GM18867 (cell line): ENCODE measurements around the gene CACNA2D4.

ENCODE experiments used
- ATAC-seq: cut with Tn5 transposase; IDR thresholded peaks from one replicate; pipeline ENCODE4 v1.9.1; 2021; ENCODE audit warnings: mild to moderate bottlenecking, moderate library complexity; ENCODE audit not compliant: unreplicated experiment

The CACNA2D4 gene

DNA sequence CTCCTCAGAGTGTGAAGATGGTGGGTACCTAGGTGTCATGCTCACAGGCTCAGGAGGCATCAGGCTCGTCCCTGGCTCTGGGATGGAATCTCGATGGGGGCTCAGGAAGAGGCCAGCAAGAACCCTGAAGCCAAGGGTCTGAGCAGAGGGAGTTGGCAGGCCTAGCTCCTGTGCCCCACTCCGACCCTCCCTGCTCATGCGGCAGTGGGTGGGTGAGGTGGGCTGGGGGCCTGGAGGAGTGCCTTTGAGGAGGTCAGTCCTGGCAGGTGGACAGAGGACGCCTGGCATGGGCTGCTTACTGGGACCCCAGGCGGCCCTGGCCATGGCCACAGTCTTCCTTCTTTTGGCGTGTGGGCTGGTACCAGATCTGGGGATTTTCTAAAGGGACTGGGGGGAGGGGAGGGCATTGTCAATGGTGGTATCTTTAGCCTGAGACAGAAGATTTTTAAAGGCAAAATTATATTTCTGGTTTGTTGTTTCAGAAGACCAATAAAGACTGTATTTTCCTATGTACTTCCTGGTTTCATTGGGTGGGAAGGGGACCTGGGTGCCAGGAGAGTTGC is 82.1 kb downstream of the CACNA2D4 start:
- ATAC-seq, result no peak

DNA sequence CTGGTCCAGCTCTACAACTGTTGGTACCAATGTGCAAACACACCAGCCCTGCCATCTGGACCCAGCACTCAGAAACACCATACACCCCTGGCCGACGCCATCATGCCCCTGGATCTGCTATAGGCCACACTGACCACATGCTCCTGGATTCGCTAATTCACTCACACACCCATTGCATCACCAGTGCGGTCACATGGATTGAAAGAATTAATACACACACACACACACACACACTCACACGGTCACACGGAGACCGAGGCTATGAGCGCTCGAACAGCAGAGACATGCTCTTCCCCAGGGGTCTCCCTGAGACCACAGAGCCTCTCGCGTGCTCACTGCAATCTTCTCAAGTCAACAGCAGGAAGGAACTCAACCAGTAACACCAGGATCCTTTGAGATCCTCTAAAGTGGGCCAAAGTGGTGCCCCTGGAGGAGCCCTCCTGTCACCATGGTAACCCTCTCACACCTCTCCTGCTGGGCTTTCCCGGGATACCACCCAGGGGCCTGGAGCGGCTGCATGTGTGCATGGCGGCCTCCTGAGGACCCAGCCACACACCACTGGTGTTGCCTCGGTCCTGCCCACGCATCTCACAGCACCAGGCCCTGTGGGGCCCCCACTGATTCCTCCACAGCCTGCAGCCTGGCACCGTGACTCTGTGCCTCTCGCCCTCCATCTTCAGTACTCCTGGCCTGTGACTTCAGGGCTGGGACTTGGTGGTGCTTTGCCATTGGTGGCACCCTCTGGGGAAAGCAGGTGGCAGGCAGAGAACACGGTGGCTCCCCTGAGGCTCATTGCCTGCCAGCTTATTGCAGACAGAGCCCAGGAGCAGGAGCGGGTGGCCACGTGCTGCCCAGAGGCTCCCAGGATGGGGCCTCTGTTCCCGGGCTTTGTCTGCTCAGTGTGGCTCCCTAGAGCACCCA is 83.0 kb downstream of the CACNA2D4 start:
- ATAC-seq, result no peak

GRCh38 chr12:1834186-1834925 is 84.1 kb downstream of the CACNA2D4 start:
- ATAC-seq, result no peak

DNA sequence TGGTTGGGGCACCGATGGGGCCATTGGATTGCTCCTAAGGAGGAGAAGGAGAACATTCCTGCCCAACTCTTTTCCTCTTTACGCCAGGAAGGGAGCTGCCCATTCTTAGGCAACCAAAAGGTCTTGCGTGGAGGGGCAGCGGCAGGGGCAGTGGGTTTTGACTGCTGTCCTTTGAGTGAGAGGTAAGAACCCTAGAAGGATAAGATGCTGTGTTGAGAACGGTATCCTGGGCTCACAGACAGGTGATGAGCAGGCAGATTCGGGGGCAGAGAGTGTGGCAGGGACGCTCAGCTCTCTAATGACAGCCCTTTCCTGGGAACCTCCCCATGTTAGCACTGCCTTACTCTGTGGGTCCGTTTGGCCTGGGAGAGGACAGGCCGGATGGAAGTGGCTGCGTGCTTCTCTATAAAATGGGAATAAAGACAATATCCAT is 84.8 kb downstream of the CACNA2D4 start:
- no peak for ATAC-seq

GRCh38 chr12:1832801-1833595 is 85.5 kb downstream of the CACNA2D4 start:
- no peak for ATAC-seq

DNA sequence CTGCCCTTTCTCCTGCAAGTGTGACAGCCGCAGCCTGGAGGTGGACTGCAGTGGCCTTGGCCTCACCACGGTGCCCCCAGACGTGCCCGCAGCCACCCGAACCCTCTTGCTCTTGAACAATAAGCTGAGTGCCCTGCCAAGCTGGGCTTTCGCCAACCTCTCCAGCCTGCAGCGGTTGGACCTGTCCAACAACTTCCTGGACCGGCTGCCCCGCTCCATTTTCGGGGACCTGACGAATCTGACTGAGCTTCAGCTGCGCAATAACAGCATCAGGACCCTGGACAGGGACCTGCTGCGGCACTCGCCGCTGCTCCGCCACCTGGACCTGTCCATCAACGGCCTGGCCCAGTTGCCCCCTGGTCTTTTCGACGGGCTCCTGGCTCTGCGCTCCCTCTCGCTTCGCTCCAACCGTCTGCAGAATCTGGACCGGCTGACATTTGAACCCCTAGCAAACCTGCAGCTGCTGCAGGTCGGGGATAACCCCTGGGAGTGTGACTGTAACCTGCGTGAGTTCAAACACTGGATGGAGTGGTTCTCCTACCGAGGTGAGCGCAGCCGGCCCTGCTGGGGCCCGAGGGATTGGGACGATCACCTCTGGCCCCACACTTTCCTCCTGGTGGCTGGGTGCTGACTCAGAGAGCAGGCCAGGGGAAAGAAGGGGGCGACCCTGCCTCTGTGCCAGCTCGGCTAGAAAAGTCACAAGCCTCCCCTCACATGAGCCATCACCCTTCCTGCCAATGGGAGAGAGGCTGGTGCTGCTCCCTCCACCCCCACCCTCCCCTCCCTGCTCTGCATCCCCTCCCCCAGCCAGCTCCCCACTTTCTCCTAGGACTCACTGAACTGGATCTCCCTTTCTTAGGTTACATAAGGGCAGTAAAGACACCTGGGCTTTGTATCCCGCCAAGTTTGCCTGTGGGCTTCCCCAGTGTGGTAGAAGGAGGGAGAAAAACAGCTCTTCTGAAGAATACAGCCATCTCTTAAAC is 87.2 kb downstream of the CACNA2D4 start:
- ATAC-seq, result no peak

GRCh38 chr12:1830401-1830845 is 88.0 kb downstream of the CACNA2D4 start:
- no peak for ATAC-seq

GRCh38 chr12:1829306-1829900 is 89.0 kb downstream of the CACNA2D4 start:
- no peak for ATAC-seq

DNA sequence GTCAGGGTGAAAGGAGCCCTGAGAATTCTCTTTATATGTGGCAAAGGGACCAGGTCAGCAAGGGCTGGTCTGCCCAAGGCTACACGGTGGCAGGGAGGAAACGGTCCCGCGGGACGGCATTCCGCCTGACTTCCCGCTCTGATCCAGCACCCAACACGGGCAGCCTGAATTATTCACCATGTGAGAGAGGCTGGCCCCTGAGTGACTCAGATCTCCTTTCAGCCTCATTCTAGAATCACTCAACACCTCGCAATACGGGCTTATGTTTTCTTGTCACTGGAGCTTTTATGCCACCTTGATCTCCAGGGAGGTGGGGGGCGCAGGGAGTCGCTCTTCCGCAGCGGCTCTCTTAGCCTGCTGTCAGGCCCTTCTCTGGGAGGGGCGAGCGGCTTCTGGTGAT is 89.6 kb downstream of the CACNA2D4 start:
- ATAC-seq, result no peak

- no peak for ATAC-seq
Measured at GRCh38 chr12:1827826-1828805, 90.3 kb downstream of the CACNA2D4 start.

- no peak for ATAC-seq
Measured at GRCh38 chr12:1826867-1827705, 91.4 kb downstream of the CACNA2D4 start.

GRCh38 chr12:1826401-1826800 is 92.1 kb downstream of the CACNA2D4 start:
- no peak for ATAC-seq

GRCh38 chr12:1825382-1826102 is 92.9 kb downstream of the CACNA2D4 start:
- ATAC-seq, result no peak

GRCh38 chr12:1823237-1823636 is 95.2 kb downstream of the CACNA2D4 start:
- ATAC-seq, result no peak

DNA sequence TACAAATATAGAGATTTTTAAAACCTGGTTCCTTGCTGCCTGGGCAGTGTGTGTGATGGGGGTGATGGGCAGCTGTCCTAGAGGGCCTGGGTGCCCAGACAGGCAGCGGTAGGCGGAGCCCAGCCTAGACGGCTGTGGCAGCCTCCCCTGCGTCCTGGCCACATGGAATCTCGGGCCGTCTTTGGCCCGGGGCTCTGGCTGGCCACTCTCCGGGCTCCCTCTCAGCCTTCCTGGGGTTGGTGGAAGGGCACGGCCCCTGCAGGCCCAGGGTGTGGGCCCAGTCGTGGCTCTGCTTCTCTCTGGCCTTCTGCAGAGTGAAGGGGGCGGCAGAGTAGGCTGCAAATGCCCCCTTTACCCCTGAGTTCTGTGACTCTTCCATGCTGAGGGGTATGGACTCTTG is 95.8 kb downstream of the CACNA2D4 start:
- ATAC-seq, result no peak

- ATAC-seq, result no peak
Measured at GRCh38 chr12:1821805-1822204, 96.6 kb downstream of the CACNA2D4 start.
